A673 (cell line): ENCODE data around the gene TSPEAR. TPM values are rescaled to one million over a fixed set of nuclear protein-coding genes. Genes with fewer than 3 reads are reported as not detected.

ENCODE experiments used
- BruUV-seq: library from RNA; stranded (reverse); fragments of 400-500 nt; replicated peaks from 2 replicates; lab custom pipeline; 2021; lab: Mats Ljungman, UMichigan
- CTCF ChIA-PET: fragments of 300-600 bp; sonication (Branson Sonifier 250); formaldehyde crosslinking; loops from one replicate; lab custom pipeline; 2022; ENCODE audit warnings: antibody characterized with exemption; lab: Charles Lee
- POLR2A ChIA-PET: fragments of 300-600 bp; sonication (Branson Sonifier 250); formaldehyde crosslinking; loops from one replicate; lab custom pipeline; 2022; ENCODE audit warnings: antibody characterized with exemption; ENCODE audit not compliant: low non-redundant PET; lab: Charles Lee
- DNase-seq: peaks from one replicate; pipeline ENCODE4 v3.0.0-alpha.2; 2015; ENCODE audit warnings: low spot score
- H3K27ac ChIP-seq: fragments of 200-600 bp; sonication (generic); 2 replicates; pipeline ENCODE4 v1.5.1; 2016; ENCODE audit warnings: mixed run types, low read depth, mild to moderate bottlenecking, mixed read lengths, antibody characterized with exemption, low read length; ENCODE audit not compliant: poor library complexity, severe bottlenecking
- H3K27me3 ChIP-seq: fragments of 200-600 bp; sonication (generic); replicated peaks from 2 replicates; pipeline ENCODE4 v1.6.1; 2017; ENCODE audit warnings: mixed run types, low read depth, mild to moderate bottlenecking, mixed read lengths, antibody characterized with exemption, low read length; ENCODE audit not compliant: insufficient read depth, poor library complexity
- H3K36me3 ChIP-seq: fragments of 200-600 bp; sonication (generic); 2 replicates; pipeline ENCODE4 v1.6.1; 2016; ENCODE audit warnings: mixed run types, mild to moderate bottlenecking, mixed read lengths, antibody characterized with exemption, low read length; ENCODE audit not compliant: insufficient read depth, poor library complexity, severe bottlenecking
- H3K4me1 ChIP-seq: fragments of 200-600 bp; sonication (generic); 2 replicates; pipeline ENCODE4 v1.6.1; 2017; ENCODE audit warnings: mixed run types, mild to moderate bottlenecking, mixed read lengths, antibody characterized with exemption, low read length; ENCODE audit not compliant: insufficient read depth, poor library complexity, severe bottlenecking
- H3K4me3 ChIP-seq: fragments of 200-600 bp; sonication (generic); 2 replicates; pipeline ENCODE4 v1.5.1; 2016; ENCODE audit warnings: low read depth, mixed run types, mild to moderate bottlenecking, mixed read lengths, low read length; ENCODE audit not compliant: poor library complexity, severe bottlenecking
- H3K9me3 ChIP-seq: fragments of 200-600 bp; sonication (generic); 2 replicates; pipeline ENCODE4 v1.6.1; 2016; ENCODE audit warnings: mixed run types, low read depth, mild to moderate bottlenecking, mixed read lengths, antibody characterized with exemption, low read length; ENCODE audit not compliant: poor library complexity, severe bottlenecking
- CTCF ChIP-seq: fragments of 300-800, 200-600 bp; sonication (generic); conservative IDR thresholded peaks from 2 replicates; pipeline ENCODE4 v1.5.1; 2017; ENCODE audit warnings: low read depth, mild to moderate bottlenecking, antibody characterized with exemption, low read length, moderate library complexity, mixed read lengths
- EZH2 ChIP-seq: fragments of 200-600 bp; sonication (generic); IDR thresholded peaks from 2 replicates; pipeline ENCODE4 v1.6.1; 2017; ENCODE audit warnings: borderline replicate concordance, low read depth, mild to moderate bottlenecking, mixed read lengths, antibody characterized with exemption, low read length; ENCODE audit not compliant: poor library complexity, severe bottlenecking
- intact Hi-C: fragments of 100-400 bp; cut with micrococcal nuclease; formaldehyde crosslinking; loops from one replicate; pipeline ENCODE4 v1.10.0; 2022; ENCODE audit not compliant: unreplicated experiment
- total RNA-seq: library from RNA; stranded (reverse); gene quantifications from 2 replicates; pipeline ENCODE4 v1.2.3, GENCODE V29; 2021

Gene TSPEAR
- total RNA-seq, 1 experiment from 2014 or later, result 8.3 TPM

DNA sequence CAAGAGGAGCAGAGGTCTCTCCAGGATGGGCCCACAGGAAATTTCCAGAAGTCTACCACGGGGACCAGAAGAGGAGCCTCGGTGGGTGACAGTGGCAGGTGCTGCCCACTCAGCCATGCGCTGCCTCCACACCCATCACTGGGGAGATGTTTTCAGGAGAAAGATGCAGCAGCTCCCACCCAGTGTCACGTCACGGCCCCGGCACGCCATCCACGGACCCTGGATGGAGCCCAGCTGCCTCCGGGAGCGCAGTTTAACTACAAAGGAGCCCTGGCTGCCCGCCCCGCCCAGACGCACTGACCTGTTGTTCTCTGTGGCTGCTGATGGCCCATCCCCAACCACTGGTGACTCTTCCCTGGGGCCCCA is 6.8 kb downstream of the TSPEAR start:
- ChIA-PET CTCF (no interaction called here), POLR2A (no interaction called here)
- TF ChIP-seq CTCF (no peak), EZH2 (no peak)
- Histone ChIP-seq H3K27me3 (peaks cover 8% of the 10 kb centered on the region), H3K27ac (no peak overlapping the region), H3K4me3 (no peak overlapping the region), H3K36me3 (no peaks in the 10 kb centered on the region), H3K9me3 (no peaks in the 10 kb centered on the region), H3K4me1 (peaks cover 2% of the 10 kb centered on the region)
- DNase-seq, result no peak
- no TSS peak for BruUV-seq
- intact Hi-C loops, result no loop called here

GRCh38 chr21:44703731-44704635 is 7.4 kb downstream of the TSPEAR start:
- intact Hi-C loops, result no loop called here
- no peaks in the 10 kb centered on the region for H3K36me3 ChIP-seq
- no TSS peak for BruUV-seq
- no peak overlapping the region for H3K4me3 ChIP-seq
- no peak for TF ChIP-seq CTCF
- no peak for TF ChIP-seq EZH2
- no peaks in the 10 kb centered on the region for H3K9me3 ChIP-seq
- no peak for DNase-seq
- POLR2A ChIA-PET, result no interaction called here
- CTCF ChIA-PET, result no interaction called here
- no peak overlapping the region for H3K27ac ChIP-seq
- H3K27me3 ChIP-seq, result peaks cover 8% of the 10 kb centered on the region
- no peaks in the 10 kb centered on the region for H3K4me1 ChIP-seq

GRCh38 chr21:44702973-44703730 is 8.2 kb downstream of the TSPEAR start:
- POLR2A ChIA-PET, result no interaction called here
- Histone ChIP-seq H3K9me3 (no peaks in the 10 kb centered on the region), H3K4me1 (no peaks in the 10 kb centered on the region), H3K36me3 (no peaks in the 10 kb centered on the region), H3K27me3 (peaks cover 4% of the 10 kb centered on the region), H3K27ac (no peak overlapping the region), H3K4me3 (no peak overlapping the region)
- no TSS peak for BruUV-seq
- TF ChIP-seq CTCF (no peak), EZH2 (no peak)
- intact Hi-C loops, result no loop called here
- CTCF ChIA-PET, result no interaction called here
- DNase-seq, result no peak
